ENCODE results near the gene CLEC14A.

- TF ChIP-seq POLR2AphosphoS5 (IDR thresholded peaks at IDR 0.05; ENCODE audit: low read depth, low read length) (no peak), POLR2A (IDR thresholded peaks at IDR 0.05; ENCODE audit: low read depth, low read length) (no peak)
Measured at GRCh38 chr14:38250331-38250730, 5.6 kb downstream of the CLEC14A start.
